GM12873 (cell line): ENCODE measurements around the gene DEFB114.

Source experiments
- TF ChIP-seq, protein P1 (sequence below): IDR thresholded peaks from 2 replicates; pipeline ENCODE4 v1.5.1; 2012; ENCODE audit warnings: low read depth, mild to moderate bottlenecking, moderate library complexity, low read length, control low read depth; ENCODE audit not compliant: insufficient read depth; ENCODE audit errors: missing control alignments

Gene DEFB114

DNA sequence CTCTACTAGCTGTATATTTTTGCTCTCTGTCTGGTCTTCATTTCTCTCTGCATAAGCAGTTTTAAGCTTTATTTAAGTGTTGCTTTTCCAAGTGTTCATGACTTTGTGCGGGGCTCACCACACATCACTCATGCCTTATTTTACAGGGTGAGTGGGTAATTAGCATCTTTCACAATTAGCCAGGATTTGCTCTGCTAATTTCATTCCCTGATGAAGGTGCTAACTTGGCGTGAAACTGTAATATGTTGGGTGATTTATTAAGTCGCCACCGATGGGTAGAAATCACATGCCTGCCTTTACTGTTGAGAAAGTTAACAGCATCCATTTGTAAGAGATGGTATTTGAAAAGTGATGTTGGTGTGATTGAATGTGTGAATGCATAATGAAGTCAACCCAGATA is 44.7 kb downstream of the DEFB114 start:
- TF ChIP-seq, protein P1, sequence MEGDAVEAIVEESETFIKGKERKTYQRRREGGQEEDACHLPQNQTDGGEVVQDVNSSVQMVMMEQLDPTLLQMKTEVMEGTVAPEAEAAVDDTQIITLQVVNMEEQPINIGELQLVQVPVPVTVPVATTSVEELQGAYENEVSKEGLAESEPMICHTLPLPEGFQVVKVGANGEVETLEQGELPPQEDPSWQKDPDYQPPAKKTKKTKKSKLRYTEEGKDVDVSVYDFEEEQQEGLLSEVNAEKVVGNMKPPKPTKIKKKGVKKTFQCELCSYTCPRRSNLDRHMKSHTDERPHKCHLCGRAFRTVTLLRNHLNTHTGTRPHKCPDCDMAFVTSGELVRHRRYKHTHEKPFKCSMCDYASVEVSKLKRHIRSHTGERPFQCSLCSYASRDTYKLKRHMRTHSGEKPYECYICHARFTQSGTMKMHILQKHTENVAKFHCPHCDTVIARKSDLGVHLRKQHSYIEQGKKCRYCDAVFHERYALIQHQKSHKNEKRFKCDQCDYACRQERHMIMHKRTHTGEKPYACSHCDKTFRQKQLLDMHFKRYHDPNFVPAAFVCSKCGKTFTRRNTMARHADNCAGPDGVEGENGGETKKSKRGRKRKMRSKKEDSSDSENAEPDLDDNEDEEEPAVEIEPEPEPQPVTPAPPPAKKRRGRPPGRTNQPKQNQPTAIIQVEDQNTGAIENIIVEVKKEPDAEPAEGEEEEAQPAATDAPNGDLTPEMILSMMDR, result no peak

DNA sequence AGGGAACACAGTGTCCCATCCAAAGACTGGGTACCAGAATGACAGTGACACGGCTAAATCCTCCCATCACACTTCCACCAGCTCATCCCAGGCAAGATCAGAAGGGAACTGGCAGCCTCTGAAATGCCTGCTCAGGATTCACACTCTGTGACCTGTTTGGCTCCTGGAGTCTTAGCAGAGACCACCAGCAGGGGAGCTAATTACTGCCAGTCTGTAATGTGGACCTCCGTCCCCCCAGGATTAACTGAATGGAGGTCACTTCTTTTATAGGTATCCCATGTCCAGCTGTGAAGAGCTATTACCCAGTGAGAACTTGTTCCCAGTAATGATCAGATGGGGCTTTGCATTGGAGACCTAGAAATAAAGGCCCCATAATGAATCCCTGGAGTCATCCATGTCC is 45.2 kb downstream of the DEFB114 start:
- TF ChIP-seq, protein P1, result no peak

DNA sequence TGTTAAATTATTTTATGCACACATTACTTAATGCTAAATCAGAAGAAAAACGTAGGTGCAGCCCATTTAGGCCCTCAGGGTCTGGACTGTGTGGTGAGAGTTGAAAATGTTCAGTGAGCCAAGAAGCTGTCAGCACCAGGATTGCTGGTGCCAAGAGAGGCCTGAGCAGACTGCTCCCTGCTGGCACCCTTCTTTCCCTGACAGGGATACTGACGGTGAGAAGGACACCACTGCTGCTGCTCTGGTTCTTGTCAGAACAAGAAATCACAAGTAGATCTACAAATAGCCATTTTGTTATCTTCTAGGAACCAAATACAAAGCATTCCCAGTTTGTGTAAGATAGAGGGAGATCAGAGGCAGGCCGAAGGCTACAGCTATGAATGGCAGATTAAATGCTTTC is 48.9 kb downstream of the DEFB114 start:
- TF ChIP-seq, protein P1, result no peak

DNA sequence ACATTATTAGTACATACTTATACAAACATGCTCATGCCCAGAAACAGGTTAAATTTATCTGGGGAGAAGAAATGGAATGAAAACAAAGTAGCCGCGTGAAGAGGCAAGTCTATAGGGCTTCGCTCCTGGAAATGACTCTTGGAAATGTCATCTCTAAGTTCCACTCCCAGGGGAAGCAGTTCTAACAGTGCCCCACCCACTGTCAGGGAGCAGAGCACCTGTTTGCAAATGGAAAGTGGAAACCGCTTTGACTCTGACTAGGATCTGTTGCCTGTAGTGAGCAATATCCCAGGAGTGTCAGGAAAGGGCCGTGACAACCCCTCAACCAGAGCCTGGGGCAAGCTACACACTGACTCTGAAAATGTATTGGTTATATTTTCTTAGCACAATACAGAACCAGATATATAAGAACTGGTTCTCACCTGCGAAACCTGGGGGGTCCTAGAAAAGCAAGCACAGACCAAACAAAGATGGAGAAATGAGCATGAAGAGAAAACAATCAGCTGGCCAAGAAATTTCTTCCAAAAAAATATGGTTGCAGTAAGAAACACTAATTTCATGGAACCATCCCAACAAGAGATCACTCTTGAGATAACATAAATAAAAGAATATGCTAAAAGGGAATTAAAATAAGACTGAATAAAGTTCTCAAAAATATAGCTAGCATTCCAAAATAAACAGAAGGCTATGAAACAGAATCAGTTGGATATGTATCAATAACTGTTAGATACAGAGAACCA is 50.2 kb downstream of the DEFB114 start:
- TF ChIP-seq, protein P1, result no peak

DNA sequence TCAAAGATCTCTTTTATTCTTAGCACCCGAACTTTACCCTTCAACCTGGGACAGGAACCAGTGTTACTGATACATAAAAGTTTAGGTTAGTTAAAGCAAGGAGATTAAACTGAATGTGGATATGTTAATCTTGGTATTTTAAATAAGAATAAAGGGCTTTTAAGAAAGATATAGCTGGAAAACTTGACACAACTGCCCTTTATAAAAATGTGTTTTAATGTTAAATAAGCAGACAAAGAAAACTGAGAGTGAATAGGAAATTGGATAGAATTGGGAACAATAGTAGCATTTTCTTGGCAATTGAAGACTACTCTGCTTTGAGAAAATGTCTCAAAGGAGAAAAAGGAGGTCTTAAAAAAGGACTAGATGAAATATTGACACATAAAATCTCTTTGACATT is 51.8 kb downstream of the DEFB114 start:
- TF ChIP-seq, protein P1, result no peak

DNA sequence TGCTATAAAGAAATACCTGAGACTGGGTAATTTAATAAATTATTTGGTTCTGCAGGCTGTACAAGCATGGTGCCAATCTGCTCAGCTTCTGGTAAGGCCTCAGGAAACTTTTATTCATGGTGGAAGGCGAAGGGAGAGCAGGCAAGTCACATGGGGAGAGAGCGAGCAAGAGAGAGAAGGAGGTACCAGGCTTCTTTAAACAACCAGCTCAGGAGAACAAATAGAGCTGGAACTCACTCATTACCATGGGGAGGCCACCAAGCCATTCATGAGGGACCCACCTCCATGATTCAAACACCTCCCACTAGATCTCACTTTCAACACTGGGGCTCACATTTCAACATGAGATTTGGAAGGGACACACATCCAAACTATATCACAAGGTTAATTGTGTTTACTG is 52.7 kb downstream of the DEFB114 start:
- TF ChIP-seq, protein P1, result no peak
